Measurements from ENCODE around the gene PITX2.

DNA sequence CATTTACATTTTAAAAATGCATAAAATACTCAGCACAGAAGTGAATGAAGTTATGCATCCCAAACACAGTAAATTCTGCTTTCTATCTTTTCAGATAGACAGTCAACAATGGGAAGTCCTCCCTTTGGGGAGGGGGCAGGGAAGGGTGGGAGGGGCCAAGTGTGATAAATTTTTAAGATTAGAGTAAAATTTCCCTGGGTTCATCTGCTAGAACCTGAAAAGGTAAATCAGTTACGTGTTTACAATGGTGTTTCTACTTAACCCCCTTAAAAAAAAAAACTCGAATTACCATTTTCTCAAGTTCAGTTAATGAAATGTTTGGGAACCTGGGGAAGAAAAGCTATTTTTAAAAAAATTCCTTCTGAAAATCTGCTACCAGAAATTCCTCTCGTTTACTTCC, 9.1 kb downstream of the PITX2 start:
- TF ChIP-seq, protein P1, sequence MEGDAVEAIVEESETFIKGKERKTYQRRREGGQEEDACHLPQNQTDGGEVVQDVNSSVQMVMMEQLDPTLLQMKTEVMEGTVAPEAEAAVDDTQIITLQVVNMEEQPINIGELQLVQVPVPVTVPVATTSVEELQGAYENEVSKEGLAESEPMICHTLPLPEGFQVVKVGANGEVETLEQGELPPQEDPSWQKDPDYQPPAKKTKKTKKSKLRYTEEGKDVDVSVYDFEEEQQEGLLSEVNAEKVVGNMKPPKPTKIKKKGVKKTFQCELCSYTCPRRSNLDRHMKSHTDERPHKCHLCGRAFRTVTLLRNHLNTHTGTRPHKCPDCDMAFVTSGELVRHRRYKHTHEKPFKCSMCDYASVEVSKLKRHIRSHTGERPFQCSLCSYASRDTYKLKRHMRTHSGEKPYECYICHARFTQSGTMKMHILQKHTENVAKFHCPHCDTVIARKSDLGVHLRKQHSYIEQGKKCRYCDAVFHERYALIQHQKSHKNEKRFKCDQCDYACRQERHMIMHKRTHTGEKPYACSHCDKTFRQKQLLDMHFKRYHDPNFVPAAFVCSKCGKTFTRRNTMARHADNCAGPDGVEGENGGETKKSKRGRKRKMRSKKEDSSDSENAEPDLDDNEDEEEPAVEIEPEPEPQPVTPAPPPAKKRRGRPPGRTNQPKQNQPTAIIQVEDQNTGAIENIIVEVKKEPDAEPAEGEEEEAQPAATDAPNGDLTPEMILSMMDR (IDR thresholded peaks at IDR 0.05 in 8 of 11, conservative IDR thresholded peaks at IDR 0.05 in 3 of 11), result no peak
- no peak for TF ChIP-seq POLR2AphosphoS5 (IDR thresholded peaks at IDR 0.05)

Measured in spleen (tissue), 7 donors.